ENCODE results near the gene GPR173.

Gene GPR173

GRCh38 chrX:53048169-53049126, at the start of gene GPR173:
Gene GPR173, plus strand, starts transcription at chrX:53048789. Its CDS starts 27,833 bp downstream, at chrX:53076622.
- DNase-seq = no peak

GRCh38 chrX:53000447-53001135, 48.0 kb upstream of the GPR173 start:
- no peak for DNase-seq

GRCh38 chrX:53001958-53002357, 46.6 kb upstream of the GPR173 start:
- DNase-seq = no peak

DNA sequence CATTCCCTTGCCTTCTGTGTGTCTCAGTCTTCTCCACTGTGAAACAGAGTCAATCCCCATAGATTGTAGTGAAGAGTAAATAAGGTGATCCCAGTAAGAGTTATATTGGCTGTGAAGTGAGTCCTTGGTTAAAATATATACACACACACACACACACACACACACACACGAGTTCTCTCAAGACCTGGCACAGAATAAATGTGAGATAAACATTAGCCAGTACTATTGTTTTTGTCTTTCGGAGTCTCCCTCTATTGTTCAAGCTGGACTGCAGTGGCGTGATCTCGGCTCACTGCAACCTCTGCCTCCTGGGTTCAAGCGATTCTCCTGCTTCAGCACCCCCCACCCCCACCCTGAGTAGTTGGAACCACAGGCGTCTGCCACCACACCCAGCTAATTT, 45.5 kb upstream of the GPR173 start:
- DNase-seq = no peak

DNA sequence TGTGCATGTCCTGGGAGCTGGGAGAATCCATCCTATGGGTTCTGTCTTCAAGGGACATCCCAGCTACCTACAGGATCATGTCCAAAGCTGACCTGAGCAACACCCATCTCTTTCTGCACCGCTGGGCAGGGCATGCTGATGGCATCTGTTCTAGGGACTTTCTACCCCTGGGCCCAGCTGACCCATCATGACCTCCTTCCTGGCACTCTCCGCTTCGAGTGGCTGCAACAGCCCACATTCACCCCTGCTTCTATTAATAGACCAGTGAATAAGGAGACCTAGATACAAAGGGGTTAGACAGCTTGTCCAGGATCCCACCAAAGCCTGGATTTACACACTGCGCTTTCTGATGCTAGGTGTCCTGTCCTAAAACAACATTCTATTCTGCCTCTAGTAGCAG, 44.6 kb upstream of the GPR173 start:
- no peak for DNase-seq

DNA sequence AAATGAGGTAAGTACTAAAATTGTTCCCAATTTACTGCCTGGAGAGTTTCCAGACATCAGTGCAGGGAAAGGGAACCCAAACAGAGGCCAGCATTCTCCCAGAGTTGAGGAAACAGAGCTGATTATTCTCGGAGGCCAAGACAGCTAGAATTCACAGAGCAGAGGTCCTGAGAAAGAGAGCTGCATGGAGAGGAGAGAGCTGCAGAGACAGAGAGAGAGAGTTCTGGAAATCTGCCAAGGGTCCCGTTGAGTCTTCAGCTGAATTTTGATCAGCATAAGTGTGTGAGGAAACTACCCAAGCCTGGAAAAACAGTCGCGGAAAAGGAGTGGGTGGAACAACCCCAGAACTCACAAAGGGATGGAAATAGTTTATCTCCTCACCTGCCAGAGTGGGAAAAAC, 43.8 kb upstream of the GPR173 start:
- DNase-seq = no peak

GRCh38 chrX:53005327-53005726, 43.3 kb upstream of the GPR173 start:
- no peak for DNase-seq

DNA sequence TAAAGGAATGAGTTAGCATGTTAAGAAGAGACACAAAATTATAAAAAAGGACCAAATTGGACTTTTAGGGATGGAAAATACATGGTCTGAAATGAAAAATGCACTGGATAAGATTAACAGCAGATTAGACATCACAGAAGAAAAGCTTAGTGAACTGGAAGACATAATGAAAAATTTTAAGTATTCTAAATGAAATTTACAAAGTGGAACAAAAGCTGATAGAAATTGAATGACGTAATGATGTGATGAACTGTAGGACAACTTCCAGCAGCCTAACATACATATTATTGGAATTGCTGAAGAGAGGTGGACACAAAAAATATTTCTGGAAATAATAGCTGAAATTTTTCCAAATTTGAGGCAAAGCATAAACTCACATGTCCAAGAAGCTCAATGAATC, 39.6 kb upstream of the GPR173 start:
- DNase-seq = no peak

DNA sequence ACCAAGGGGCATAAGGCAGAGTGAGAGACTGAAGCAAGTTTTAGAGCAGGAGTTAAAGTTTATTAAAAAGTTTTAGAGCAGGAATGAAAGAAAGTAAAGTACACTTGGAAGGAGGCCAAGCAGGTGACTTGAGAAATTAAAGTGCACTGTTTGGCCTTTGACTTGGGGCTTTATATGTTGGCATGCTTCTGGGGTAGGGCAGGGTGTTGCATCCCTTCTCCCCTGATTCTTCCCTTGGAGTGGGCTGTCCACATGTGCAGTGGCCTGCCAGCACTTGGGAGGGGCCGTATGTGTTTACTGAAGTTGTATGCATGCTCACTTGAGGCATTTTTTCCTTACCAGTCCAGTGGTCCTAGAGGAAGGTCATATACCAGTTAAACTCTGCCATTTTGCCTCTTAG, 35.3 kb upstream of the GPR173 start:
- no peak for DNase-seq

- no peak for DNase-seq
Observed at GRCh38 chrX:53018627-53019026, 30.0 kb upstream of the GPR173 start.

GRCh38 chrX:53022381-53022780, 26.2 kb upstream of the GPR173 start:
- no peak for DNase-seq

GRCh38 chrX:53028678-53029077, 19.9 kb upstream of the GPR173 start:
- no peak for DNase-seq

DNA sequence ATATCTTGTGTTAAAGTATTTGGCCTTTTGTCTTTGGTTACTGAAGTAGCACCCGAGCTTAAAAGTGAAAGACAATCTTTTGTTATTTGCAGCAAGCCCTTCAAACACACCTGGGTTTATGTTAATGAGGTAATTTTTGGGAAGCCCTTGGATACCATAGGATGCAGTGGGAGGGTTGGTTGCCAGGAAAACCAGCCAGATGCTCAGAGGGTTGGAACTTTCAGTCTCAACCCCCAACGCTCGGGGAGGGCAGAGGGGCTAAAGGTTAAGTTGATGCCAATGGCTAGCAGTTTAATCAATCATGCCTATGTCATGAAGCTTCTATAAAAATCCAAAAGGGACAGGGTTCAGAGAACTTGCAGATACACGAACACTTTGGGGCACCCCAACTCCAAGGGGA, 17.2 kb upstream of the GPR173 start:
- DNase-seq = no peak

GRCh38 chrX:53036149-53036548, 12.4 kb upstream of the GPR173 start:
- DNase-seq = no peak

DNA sequence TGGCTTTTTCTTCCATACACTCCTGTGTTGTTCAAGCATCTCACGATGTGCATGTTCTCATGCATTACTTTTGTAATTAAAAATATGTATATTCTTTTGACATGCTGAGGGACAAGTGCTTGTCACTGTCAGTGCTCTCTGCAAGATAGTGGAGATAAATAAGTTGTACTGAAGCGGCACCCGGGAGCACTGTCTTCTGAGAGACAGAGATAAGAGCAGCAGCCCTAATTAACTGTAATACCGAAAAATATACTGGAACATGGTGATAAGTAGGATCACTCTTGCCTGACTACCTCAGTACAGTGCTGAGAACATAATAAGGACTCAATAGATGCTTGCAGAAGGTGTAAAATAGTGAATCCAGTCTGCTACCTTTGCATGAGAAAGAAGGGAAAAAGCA, 9.4 kb upstream of the GPR173 start:
- DNase-seq = no peak

DNA sequence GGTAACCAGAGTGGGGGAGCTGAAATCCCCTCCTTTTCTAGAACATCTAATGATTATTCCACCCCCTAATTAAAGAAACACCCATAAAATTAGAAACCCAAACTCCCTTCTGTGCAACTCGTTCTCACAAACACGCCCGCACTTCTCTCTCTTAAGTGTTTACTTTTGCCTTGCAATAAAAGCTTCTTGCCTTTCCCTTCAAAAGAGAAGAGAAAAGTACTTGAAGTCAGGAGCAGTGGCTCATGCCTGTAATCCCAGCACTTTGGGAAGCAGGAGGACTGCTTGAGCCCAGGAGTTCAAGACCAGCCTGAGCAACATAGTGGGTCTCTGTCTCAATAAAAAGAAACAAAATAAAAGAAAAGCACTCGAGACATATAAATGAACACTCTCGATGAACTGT, 3.6 kb upstream of the GPR173 start:
- DNase-seq = no peak

GRCh38 chrX:53047228-53047627, 1.4 kb upstream of the GPR173 start:
- no peak for DNase-seq

- DNase-seq = no peak
Observed at GRCh38 chrX:53049127-53049517, 533 bp downstream of the GPR173 start.

DNA sequence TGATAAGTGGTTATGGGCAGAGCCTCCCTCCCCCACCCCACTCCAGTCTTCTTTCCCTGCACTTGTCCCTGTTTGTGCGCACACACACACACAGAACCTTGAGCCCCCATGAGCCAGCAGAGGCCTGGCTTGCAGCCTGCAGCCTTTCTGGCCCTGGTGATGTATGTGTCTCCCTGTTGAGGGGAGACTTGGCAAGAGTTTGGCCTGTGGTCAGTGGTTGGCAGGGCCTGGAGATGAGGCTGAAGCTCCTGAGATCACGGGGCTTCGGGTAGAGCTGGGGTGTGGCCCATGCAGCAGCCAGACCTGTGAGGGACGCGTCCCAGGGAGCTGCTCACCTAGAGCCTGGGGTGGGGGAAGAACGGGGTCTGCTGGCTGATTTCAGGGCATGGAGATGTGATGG, 2.3 kb downstream of the GPR173 start:
- no peak for DNase-seq

DNA sequence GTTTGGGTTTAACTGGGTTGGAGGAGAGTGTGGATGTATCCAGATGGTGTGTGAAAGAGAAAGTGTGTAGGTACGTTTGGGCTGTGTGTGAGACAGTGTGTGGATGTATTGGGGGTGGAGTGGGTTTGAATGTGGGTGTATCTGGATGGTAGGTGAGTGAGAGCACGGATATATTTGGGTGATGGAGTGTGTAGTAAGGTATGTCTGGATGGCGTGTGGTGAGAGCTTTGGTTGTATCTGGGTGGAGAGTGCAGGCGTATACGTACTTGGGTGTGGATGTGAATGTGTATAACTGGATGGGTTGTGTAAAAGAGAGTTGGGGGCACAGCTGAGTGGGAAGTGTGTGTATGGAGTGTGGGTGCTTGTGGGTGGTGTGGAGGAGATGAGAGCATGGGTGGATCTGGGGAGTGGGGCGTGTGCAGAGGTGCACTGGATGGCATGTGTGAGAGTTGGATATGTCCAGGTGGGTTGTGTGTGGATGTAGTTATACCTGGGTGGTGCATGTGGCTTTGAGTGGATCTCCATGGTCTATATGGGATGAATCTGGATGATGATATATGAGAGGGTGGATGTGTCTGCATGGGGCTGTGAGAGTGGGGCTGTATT, 6.8 kb downstream of the GPR173 start:
- no peak for DNase-seq

- no peak for DNase-seq
Observed at GRCh38 chrX:53056292-53056691, 7.7 kb downstream of the GPR173 start.

DNA sequence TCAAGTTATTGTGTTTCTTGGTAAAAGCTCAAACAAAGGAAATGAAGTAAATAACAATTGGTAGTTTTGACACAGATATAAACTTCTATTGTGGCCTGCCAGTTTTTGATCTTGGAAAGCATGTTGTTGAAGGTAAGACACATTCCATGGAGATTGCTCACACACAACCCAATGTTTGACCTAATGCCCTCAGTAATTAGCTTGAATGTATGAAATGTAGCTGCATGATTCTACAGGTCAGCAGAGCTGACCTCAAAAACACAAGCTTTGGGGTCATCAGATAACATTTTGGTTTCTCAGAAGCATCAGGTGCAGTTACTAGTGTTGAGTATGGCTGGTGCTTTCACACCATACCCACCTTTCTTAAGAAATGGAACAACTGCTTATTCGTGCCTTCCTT, 16.5 kb downstream of the GPR173 start:
- no peak for DNase-seq

DNA sequence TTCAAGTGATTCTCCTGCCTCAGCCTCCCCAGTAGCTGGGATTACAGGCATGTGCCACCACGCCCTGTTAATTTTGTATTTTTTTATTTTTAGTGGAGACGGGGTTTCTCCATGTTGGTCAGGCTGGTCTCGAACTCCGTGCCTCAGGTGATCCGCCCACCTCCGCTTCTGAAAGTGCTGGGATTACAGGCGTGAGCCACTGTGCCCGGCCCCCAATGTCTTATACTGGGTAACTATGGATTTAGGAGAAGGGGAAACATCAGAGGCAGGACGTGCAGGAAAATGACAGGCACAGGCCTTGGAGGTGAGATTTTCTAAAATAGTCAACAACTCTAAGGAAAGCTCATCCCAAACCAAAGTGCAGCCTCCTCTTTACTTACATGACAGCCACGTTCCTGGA, 22.5 kb downstream of the GPR173 start:
- no peak for DNase-seq
